ENCODE data around the gene SPTBN5. TPM values are rescaled to one million over a fixed set of nuclear protein-coding genes. Genes with fewer than 3 reads are reported as not detected.

The SPTBN5 gene
- total and polyA plus RNA-seq, 10 of the 15 experiments (the other 5 are each of a cell fraction or from before 2014, with no cell fraction given): under 0.01 to 0.18 (median 0.04) TPM; not detected in 4

GRCh38 chr15:41866872-41867579 lies 26.8 kb downstream of the SPTBN5 start:
- Histone ChIP-seq H3K27ac (ENCODE audit: control insufficient read depth, insufficient read depth) (no peak overlapping the region), H3K4me2 (ENCODE audit: control insufficient read depth, insufficient read depth) (no peak overlapping the region), H2AFZ (ENCODE audit: control insufficient read depth, low read depth, low read length) (no peak overlapping the region), H3K4me3 (no peak overlapping the region), H3K9ac (ENCODE audit: control insufficient read depth, insufficient read depth, low read length) (no peak overlapping the region), H3K27me3 (replicated peaks in 1 of 2; ENCODE audit: control insufficient read depth in 2 of 2, insufficient read depth in 2 of 2, low read length in 1 of 2) (no peaks in the 10 kb centered on the region; a peak in 1 of 4 replicates), H3K9me3 (replicated peaks; ENCODE audit: control insufficient read depth, insufficient read depth, low read length) (no peaks in the 10 kb centered on the region), H3K79me2 (ENCODE audit: control insufficient read depth, insufficient read depth, low read length) (no peaks in the 10 kb centered on the region), H3K36me3 (ENCODE audit: control insufficient read depth in 2 of 2, insufficient read depth in 2 of 2, low read length in 1 of 2) (no peaks in the 10 kb centered on the region), H4K20me1 (ENCODE audit: control insufficient read depth, insufficient read depth) (no peaks in the 10 kb centered on the region), H3K4me1 (ENCODE audit: control insufficient read depth, insufficient read depth, low read length) (no peaks in the 10 kb centered on the region)
- no peak for DNase-seq (ENCODE audit: low read depth, low spot score)
- in situ Hi-C loops (cut with MboI): no loop called here
- SMC1A ChIA-PET (ENCODE audit: uncharacterized antibody, unreplicated experiment): no interaction called here
- no peak for FAIRE-seq
- TF ChIP-seq CHD2 (IDR thresholded peaks at IDR 0.05; ENCODE audit: borderline replicate concordance, low read depth, low read length) (no peak), TCF7 (IDR thresholded peaks at IDR 0.05; ENCODE audit: borderline replicate concordance) (no peak)
- POLR2A ChIA-PET: no interaction called here
- no peak for ATAC-seq
- no TSS peak for BruUV-seq (replicated peaks)
- RAD21 ChIA-PET (ENCODE audit: unreplicated experiment): no interaction called here
- intact Hi-C loops (cut with micrococcal nuclease; ENCODE audit: unreplicated experiment): no loop called here
- CTCF ChIA-PET: no interaction called here
- 41% methylated on average over 21 of the region's 25 CpGs for WGBS (ENCODE audit: insufficient coverage, insufficient replicate concordance, low lambda C conversion rate, missing lambda C conversion rate)

- H3K36me3 ChIP-seq (ENCODE audit: control insufficient read depth in 2 of 2, insufficient read depth in 2 of 2, low read length in 1 of 2): no peaks in the 10 kb centered on the region
- intact Hi-C loops (cut with micrococcal nuclease; ENCODE audit: unreplicated experiment): no loop called here
- no TSS peak for BruUV-seq (replicated peaks)
- no peaks in the 10 kb centered on the region; a peak in 1 of 4 replicates for H3K27me3 ChIP-seq (replicated peaks in 1 of 2; ENCODE audit: control insufficient read depth in 2 of 2, insufficient read depth in 2 of 2, low read length in 1 of 2)
- H3K4me3 ChIP-seq: no peak overlapping the region
- ChIA-PET SMC1A (ENCODE audit: uncharacterized antibody, unreplicated experiment) (no interaction called here), RAD21 (ENCODE audit: unreplicated experiment) (no interaction called here), POLR2A (interaction anchor here (0.5 kb wide), 1 partner anchor 68 kb away, joined by 3 read pairs; no protein-coding TSS in a partner anchor), CTCF (no interaction called here)
- H4K20me1 ChIP-seq (ENCODE audit: control insufficient read depth, insufficient read depth): no peaks in the 10 kb centered on the region
- WGBS (ENCODE audit: insufficient coverage, insufficient replicate concordance, low lambda C conversion rate, missing lambda C conversion rate): 27% methylated on average over 8 of the region's 8 CpGs
- H3K4me2 ChIP-seq (ENCODE audit: control insufficient read depth, insufficient read depth): no peak overlapping the region
- H3K27ac ChIP-seq (ENCODE audit: control insufficient read depth, insufficient read depth): no peak overlapping the region
- ATAC-seq (no peak), DNase-seq (ENCODE audit: low read depth, low spot score) (no peak), FAIRE-seq (no peak)
- TF ChIP-seq MLLT1 (IDR thresholded peaks at IDR 0.05): no peak
- no peak for TF ChIP-seq ZNF207 (IDR thresholded peaks at IDR 0.05; ENCODE audit: borderline replicate concordance)
- TF ChIP-seq DPF2 (IDR thresholded peaks at IDR 0.05): no peak
- 0 out of 2 replicates have a peak, but pooled peaks have one; percentile 13 for TF ChIP-seq NR2F1 (conservative IDR thresholded peaks at IDR 0.05)
- H3K4me1 ChIP-seq (ENCODE audit: control insufficient read depth, insufficient read depth, low read length): no peaks in the 10 kb centered on the region
- no peaks in the 10 kb centered on the region for H3K9me3 ChIP-seq (replicated peaks; ENCODE audit: control insufficient read depth, insufficient read depth, low read length)
- in situ Hi-C loops (cut with MboI): no loop called here
- H3K9ac ChIP-seq (ENCODE audit: control insufficient read depth, insufficient read depth, low read length): no peak overlapping the region
- no peak overlapping the region for H2AFZ ChIP-seq (ENCODE audit: control insufficient read depth, low read depth, low read length)
- no peaks in the 10 kb centered on the region for H3K79me2 ChIP-seq (ENCODE audit: control insufficient read depth, insufficient read depth, low read length)
Measured at GRCh38 chr15:41866263-41866703, 27.6 kb downstream of the SPTBN5 start.

All from GM12878 (cell line).